Measurements from ENCODE around the gene KRTAP5-8.
"Not testable (repeated sequence)": the region's sequence is repeated elsewhere in the genome, so short reads cannot be mapped to it uniquely, and the experiment has no call there.

KRTAP5-8 gene

GRCh38 chr11:71526796-71527575 lies 10.8 kb upstream of the KRTAP5-8 start, which contains the start of gene KRTAP5-7:
Gene KRTAP5-7, plus strand, starts transcription at chr11:71527267. Its CDS starts 34 bp downstream, at chr11:71527301.
- TF ChIP-seq GATA3, GATA2 (IDR thresholded peaks at IDR 0.05; ENCODE audit: low read depth, low read length): not testable (repeated sequence)

GRCh38 chr11:71527576-71528210 lies 10.1 kb upstream of the KRTAP5-8 start:
- TF ChIP-seq GATA2 (IDR thresholded peaks at IDR 0.05; ENCODE audit: low read depth, low read length) (no peak), GATA3 (IDR thresholded peaks at IDR 0.05; ENCODE audit: low read depth, low read length) (no peak)

- TF ChIP-seq GATA2 (IDR thresholded peaks at IDR 0.05; ENCODE audit: low read depth, low read length): no peak
- no peak for TF ChIP-seq GATA3 (IDR thresholded peaks at IDR 0.05; ENCODE audit: low read depth, low read length)
These were observed 7.2 kb upstream of the KRTAP5-8 start for GRCh38 chr11:71530602-71531001.

- TF ChIP-seq GATA3 (IDR thresholded peaks at IDR 0.05; ENCODE audit: low read depth, low read length) (no peak), GATA2 (IDR thresholded peaks at IDR 0.05; ENCODE audit: low read depth, low read length) (no peak)
These were observed 5.7 kb upstream of the KRTAP5-8 start for GRCh38 chr11:71532036-71532610.

- TF ChIP-seq GATA3 (IDR thresholded peaks at IDR 0.05; ENCODE audit: low read depth, low read length) (no peak), GATA2 (IDR thresholded peaks at IDR 0.05; ENCODE audit: low read depth, low read length) (no peak)
These were observed 2.0 kb upstream of the KRTAP5-8 start for GRCh38 chr11:71535825-71536224.

GRCh38 chr11:71537537-71537936 lies 288 bp upstream of the KRTAP5-8 start:
- TF ChIP-seq GATA2 (IDR thresholded peaks at IDR 0.05; ENCODE audit: low read depth, low read length) (no peak), GATA3 (IDR thresholded peaks at IDR 0.05; ENCODE audit: low read depth, low read length) (no peak)

GRCh38 chr11:71538666-71538990 lies 803 bp downstream of the KRTAP5-8 start:
- TF ChIP-seq GATA3 (IDR thresholded peaks at IDR 0.05; ENCODE audit: low read depth, low read length) (no peak), GATA2 (IDR thresholded peaks at IDR 0.05; ENCODE audit: low read depth, low read length) (no peak)

GRCh38 chr11:71539017-71539416 lies 1.2 kb downstream of the KRTAP5-8 start:
- TF ChIP-seq GATA2 (IDR thresholded peaks at IDR 0.05; ENCODE audit: low read depth, low read length): no peak
- no peak for TF ChIP-seq GATA3 (IDR thresholded peaks at IDR 0.05; ENCODE audit: low read depth, low read length)

- TF ChIP-seq GATA3 (IDR thresholded peaks at IDR 0.05; ENCODE audit: low read depth, low read length) (no peak), GATA2 (IDR thresholded peaks at IDR 0.05; ENCODE audit: low read depth, low read length) (no peak)
These were observed 4.6 kb downstream of the KRTAP5-8 start for GRCh38 chr11:71542382-71542781.

- no peak for TF ChIP-seq GATA3 (IDR thresholded peaks at IDR 0.05; ENCODE audit: low read depth, low read length)
- TF ChIP-seq GATA2 (IDR thresholded peaks at IDR 0.05; ENCODE audit: low read depth, low read length): no peak
These were observed 5.3 kb downstream of the KRTAP5-8 start for GRCh38 chr11:71542879-71543777.

- no peak for TF ChIP-seq GATA3 (IDR thresholded peaks at IDR 0.05; ENCODE audit: low read depth, low read length)
- TF ChIP-seq GATA2 (IDR thresholded peaks at IDR 0.05; ENCODE audit: low read depth, low read length): no peak
These were observed 6.0 kb downstream of the KRTAP5-8 start for GRCh38 chr11:71543866-71544265.

- no peak for TF ChIP-seq GATA3 (IDR thresholded peaks at IDR 0.05; ENCODE audit: low read depth, low read length)
- TF ChIP-seq GATA2 (IDR thresholded peaks at IDR 0.05; ENCODE audit: low read depth, low read length): no peak
These were observed 6.8 kb downstream of the KRTAP5-8 start for GRCh38 chr11:71544525-71545214.

- TF ChIP-seq GATA3 (IDR thresholded peaks at IDR 0.05; ENCODE audit: low read depth, low read length): no peak
- no peak for TF ChIP-seq GATA2 (IDR thresholded peaks at IDR 0.05; ENCODE audit: low read depth, low read length)
These were observed 7.7 kb downstream of the KRTAP5-8 start for GRCh38 chr11:71545405-71545966.

Measured in SH-SY5Y (cell line).